Colonic mucosa (tissue), 4 donors: ENCODE results near the gene TRIO. TPM values are rescaled to one million over a fixed set of nuclear protein-coding genes. Genes with fewer than 3 reads are reported as not detected.
A peak's percentile ranks its signal among the peaks of the same experiment; 100 is the strongest.
"Not testable (repeated sequence)": the region's sequence is repeated elsewhere in the genome, so short reads cannot be mapped to it uniquely, and the experiment has no call there.

Experiments used
- DNase-seq: peaks from one replicate; pipeline ENCODE4 v3.0.0-alpha.2; 2020
- H3K27ac ChIP-seq: fragments of 200-600 bp; one replicate; pipeline ENCODE4 v1.8.0; 2021
- H3K27me3 ChIP-seq: fragments of 200-600 bp; one replicate; pipeline ENCODE4 v1.8.0; 2021
- H3K36me3 ChIP-seq: fragments of 200-600 bp; one replicate; pipeline ENCODE4 v1.8.0; 2021
- H3K4me1 ChIP-seq: fragments of 200-600 bp; one replicate; pipeline ENCODE4 v1.8.0; 2021; ENCODE audit warnings: mild to moderate bottlenecking
- H3K4me3 ChIP-seq: fragments of 200-600 bp; one replicate; pipeline ENCODE4 v1.8.0; 2021
- H3K9ac ChIP-seq, 2 donors: one replicate each; pipeline ENCODE4 v1.7.0; 2013; ENCODE audit warnings: control low read depth in 2 of 2, low read depth in 2 of 2, low read length in 2 of 2
- H3K9me3 ChIP-seq: fragments of 200-600 bp; one replicate; pipeline ENCODE4 v1.8.0; 2021
- CTCF ChIP-seq: fragments of 200-600 bp; IDR thresholded peaks from one replicate; pipeline ENCODE4 v1.8.0; 2022; ENCODE audit warnings: antibody characterized with exemption, mild to moderate bottlenecking
- intact Hi-C: fragments of 100-400 bp; cut with DNase I; formaldehyde crosslinking; loops from one replicate; pipeline ENCODE4 v1.14.1; 2022
- total RNA-seq, 2 donors: library from RNA; stranded (reverse); fragmentation: NEBNext Ultra II Directional in 1 of 2; extraction: Animal tissue kit (Norgen Biotek cat#: 25700) in 1 of 2; gene quantifications; one replicate each; pipeline ENCODE4 v1.2.1, GENCODE V29; 2021
- donor health status: healthy.
- donor health status: DM: no; HTN: no; CAD: no.
- donor health status: DM: no; HTN: no; CAD: no.

Gene TRIO
- total RNA-seq: 100 to 1,000 TPM; 134 to 138 TPM

GRCh38 chr5:14142827-14143545 is at the start of gene TRIO:
TSS of gene TRIO (plus strand) at chr5:14143342. CDS start at chr5:14143726, 384 bp downstream.
- intact Hi-C loops: loop anchor here (10.0 kb wide), 2 partner anchors 62 to 122 kb away; no protein-coding TSS in a partner anchor
- H3K4me3 ChIP-seq: peak within 1 kb of the TSS; percentile 86
- TF ChIP-seq CTCF: peak; percentile 34
- H3K36me3 ChIP-seq: no peaks in the 10 kb centered on the region
- H3K27me3 ChIP-seq: no peaks in the 10 kb centered on the region
- H3K9me3 ChIP-seq: no peaks in the 10 kb centered on the region
- DNase-seq: peak; percentile 96
- peak within 1 kb of the TSS; percentile 83 to 86 for H3K9ac ChIP-seq
- peaks cover 7% of the 10 kb centered on the region for H3K4me1 ChIP-seq
- H3K27ac ChIP-seq: peak within 1 kb of the TSS; percentile 91

- intact Hi-C loops, H3K9me3 ChIP-seq, H3K36me3 ChIP-seq, H3K4me3 ChIP-seq, H3K9ac ChIP-seq, H3K4me1 ChIP-seq, DNase-seq, H3K27ac ChIP-seq, H3K27me3 ChIP-seq: not testable (repeated sequence)
Observed at GRCh38 chr5:14097380-14097779, 45.8 kb upstream of the TRIO start.

GRCh38 chr5:14097998-14098471 is 45.1 kb upstream of the TRIO start:
- H3K9ac ChIP-seq: no peak overlapping the region
- H3K4me1 ChIP-seq: no peaks in the 10 kb centered on the region
- no peak overlapping the region for H3K4me3 ChIP-seq
- no peak for TF ChIP-seq CTCF
- no peak overlapping the region for H3K27ac ChIP-seq
- intact Hi-C loops: no loop called here
- no peak for DNase-seq
- no peaks in the 10 kb centered on the region for H3K9me3 ChIP-seq
- no peaks in the 10 kb centered on the region for H3K36me3 ChIP-seq
- H3K27me3 ChIP-seq: no peaks in the 10 kb centered on the region

GRCh38 chr5:14100281-14100680 is 42.9 kb upstream of the TRIO start:
- no peaks in the 10 kb centered on the region for H3K4me1 ChIP-seq
- intact Hi-C loops: loop anchor here (10.0 kb wide), 1 partner anchor 105 kb away; no protein-coding TSS in a partner anchor

GRCh38 chr5:14101922-14102321 is 41.2 kb upstream of the TRIO start:
- intact Hi-C loops: loop anchor here (10.0 kb wide), 1 partner anchor 107 kb away; no protein-coding TSS in a partner anchor
- TF ChIP-seq CTCF: no peak

More at GRCh38 chr5:14100281-14100680, 42.9 kb upstream of the TRIO start:
- no peak overlapping the region for H3K9ac ChIP-seq
- no peaks in the 10 kb centered on the region for H3K9me3 ChIP-seq
- H3K4me3 ChIP-seq: no peak overlapping the region
- DNase-seq: no peak
- TF ChIP-seq CTCF: no peak
- no peak overlapping the region for H3K27ac ChIP-seq
- no peaks in the 10 kb centered on the region for H3K36me3 ChIP-seq
- no peaks in the 10 kb centered on the region for H3K27me3 ChIP-seq

GRCh38 chr5:14102666-14103065 is 40.5 kb upstream of the TRIO start:
- Histone ChIP-seq H3K9me3 (no peaks in the 10 kb centered on the region), H3K36me3 (no peaks in the 10 kb centered on the region), H3K4me3 (no peak overlapping the region), H3K4me1 (no peaks in the 10 kb centered on the region), H3K9ac (no peak overlapping the region), H3K27ac (no peak overlapping the region), H3K27me3 (no peaks in the 10 kb centered on the region)
- no peak for TF ChIP-seq CTCF
- no peak for DNase-seq
- intact Hi-C loops: loop anchor here (10.0 kb wide), 1 partner anchor 108 kb away; no protein-coding TSS in a partner anchor

More at GRCh38 chr5:14101922-14102321, 41.2 kb upstream of the TRIO start:
- DNase-seq: no peak
- H3K36me3 ChIP-seq: no peaks in the 10 kb centered on the region
- no peak overlapping the region for H3K4me3 ChIP-seq
- no peak overlapping the region for H3K9ac ChIP-seq
- H3K27me3 ChIP-seq: no peaks in the 10 kb centered on the region
- H3K9me3 ChIP-seq: no peaks in the 10 kb centered on the region
- no peaks in the 10 kb centered on the region for H3K4me1 ChIP-seq
- no peak overlapping the region for H3K27ac ChIP-seq
